ENCODE data around the gene ZNF774. TPM values are rescaled to one million over a fixed set of nuclear protein-coding genes. Genes with fewer than 3 reads are reported as not detected.
A peak's percentile ranks its signal among the peaks of the same experiment; 100 is the strongest.

ZNF774 gene
- total and polyA plus RNA-seq, 4 donors: 0.19 to 1.0 (median 0.48) TPM

DNA sequence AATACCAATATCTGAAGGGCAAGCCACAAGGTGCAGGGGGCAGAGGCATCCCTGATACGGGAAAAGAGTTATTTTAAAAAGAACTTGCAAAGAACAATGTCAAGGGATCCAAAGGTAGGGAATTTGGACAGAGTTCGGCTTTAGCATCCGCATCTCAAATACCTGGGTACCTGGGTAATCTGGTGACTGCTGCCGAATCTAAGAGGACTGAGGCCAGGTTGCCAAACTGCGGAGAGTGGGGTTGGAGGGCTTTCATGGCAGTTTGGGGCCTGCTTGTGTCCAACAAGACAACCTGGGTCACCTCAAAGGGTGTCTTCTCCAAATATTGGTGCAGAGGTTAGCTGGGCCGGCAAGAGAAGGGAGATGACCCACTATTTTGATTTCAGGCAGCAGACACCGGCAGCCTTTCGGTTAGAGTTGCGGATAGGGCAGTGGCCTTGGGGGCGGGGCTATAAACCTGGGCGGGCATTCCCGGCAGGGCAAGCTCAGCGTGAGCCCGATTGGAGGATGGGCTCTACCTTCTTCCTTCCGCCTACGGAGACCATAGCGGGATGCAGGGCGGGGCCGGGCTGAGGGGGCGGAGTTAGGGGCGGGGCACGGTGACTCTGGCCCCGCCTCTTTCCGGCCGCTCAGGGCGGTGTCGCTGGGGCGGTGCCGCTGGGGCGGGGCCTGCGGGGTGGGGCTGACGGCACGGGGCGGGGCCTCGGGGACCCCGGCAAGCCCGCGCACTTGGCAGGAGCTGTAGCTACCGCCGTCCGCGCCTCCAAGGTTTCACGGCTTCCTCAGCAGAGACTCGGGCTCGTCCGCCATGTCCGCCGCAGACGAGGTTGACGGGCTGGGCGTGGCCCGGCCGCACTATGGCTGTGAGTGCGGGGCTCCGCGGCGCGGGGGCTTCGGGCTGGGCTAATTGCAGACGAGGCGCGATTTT lies 35.7 kb downstream of the ZNF774 start, which contains the start of gene IQGAP1:
Gene IQGAP1, plus strand, starts transcription at position 709 of the 928 bp plus-strand sequence. Its CDS starts 100 bp downstream, at position 809.
- peaks cover 0 to 6% (median under 1%) of the 10 kb centered on the region in 4 donors for H3K4me1 ChIP-seq (ENCODE audit: control insufficient read depth in 4 of 4, insufficient read depth in 4 of 4, low read length in 3 of 4)
- DNase-seq (ENCODE audit: low spot score): peak; percentile 97
- H3K4me3 ChIP-seq (ENCODE audit: low read depth in 1 of 3, low read length in 3 of 3): peak within 1 kb of the TSS; percentile 66 to 93 (median 89)
- H3K27ac ChIP-seq (ENCODE audit: low read depth in 1 of 2, low read length in 2 of 2): peak within 1 kb of the TSS; percentile 52 to 90
- WGBS: 4% methylated on average over 62 of the region's 62 CpGs
- no peaks in the 10 kb centered on the region for H3K27me3 ChIP-seq (ENCODE audit: control insufficient read depth in 4 of 4, insufficient read depth in 4 of 4, low read length in 3 of 4)
- TF ChIP-seq, protein P1, sequence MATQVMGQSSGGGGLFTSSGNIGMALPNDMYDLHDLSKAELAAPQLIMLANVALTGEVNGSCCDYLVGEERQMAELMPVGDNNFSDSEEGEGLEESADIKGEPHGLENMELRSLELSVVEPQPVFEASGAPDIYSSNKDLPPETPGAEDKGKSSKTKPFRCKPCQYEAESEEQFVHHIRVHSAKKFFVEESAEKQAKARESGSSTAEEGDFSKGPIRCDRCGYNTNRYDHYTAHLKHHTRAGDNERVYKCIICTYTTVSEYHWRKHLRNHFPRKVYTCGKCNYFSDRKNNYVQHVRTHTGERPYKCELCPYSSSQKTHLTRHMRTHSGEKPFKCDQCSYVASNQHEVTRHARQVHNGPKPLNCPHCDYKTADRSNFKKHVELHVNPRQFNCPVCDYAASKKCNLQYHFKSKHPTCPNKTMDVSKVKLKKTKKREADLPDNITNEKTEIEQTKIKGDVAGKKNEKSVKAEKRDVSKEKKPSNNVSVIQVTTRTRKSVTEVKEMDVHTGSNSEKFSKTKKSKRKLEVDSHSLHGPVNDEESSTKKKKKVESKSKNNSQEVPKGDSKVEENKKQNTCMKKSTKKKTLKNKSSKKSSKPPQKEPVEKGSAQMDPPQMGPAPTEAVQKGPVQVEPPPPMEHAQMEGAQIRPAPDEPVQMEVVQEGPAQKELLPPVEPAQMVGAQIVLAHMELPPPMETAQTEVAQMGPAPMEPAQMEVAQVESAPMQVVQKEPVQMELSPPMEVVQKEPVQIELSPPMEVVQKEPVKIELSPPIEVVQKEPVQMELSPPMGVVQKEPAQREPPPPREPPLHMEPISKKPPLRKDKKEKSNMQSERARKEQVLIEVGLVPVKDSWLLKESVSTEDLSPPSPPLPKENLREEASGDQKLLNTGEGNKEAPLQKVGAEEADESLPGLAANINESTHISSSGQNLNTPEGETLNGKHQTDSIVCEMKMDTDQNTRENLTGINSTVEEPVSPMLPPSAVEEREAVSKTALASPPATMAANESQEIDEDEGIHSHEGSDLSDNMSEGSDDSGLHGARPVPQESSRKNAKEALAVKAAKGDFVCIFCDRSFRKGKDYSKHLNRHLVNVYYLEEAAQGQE (IDR thresholded peaks at IDR 0.05): no peak
- TF ChIP-seq, protein P2, sequence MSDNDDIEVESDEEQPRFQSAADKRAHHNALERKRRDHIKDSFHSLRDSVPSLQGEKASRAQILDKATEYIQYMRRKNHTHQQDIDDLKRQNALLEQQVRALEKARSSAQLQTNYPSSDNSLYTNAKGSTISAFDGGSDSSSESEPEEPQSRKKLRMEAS (IDR thresholded peaks at IDR 0.05): no peak
- TF ChIP-seq NR2F2 (IDR thresholded peaks at IDR 0.05): no peak
- no peak for TF ChIP-seq FOXA1 (IDR thresholded peaks at IDR 0.05)
- TF ChIP-seq, protein P3, sequence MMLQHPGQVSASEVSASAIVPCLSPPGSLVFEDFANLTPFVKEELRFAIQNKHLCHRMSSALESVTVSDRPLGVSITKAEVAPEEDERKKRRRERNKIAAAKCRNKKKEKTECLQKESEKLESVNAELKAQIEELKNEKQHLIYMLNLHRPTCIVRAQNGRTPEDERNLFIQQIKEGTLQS (IDR thresholded peaks at IDR 0.05): no peak
- peak; percentile 85 for TF ChIP-seq SP1 (IDR thresholded peaks at IDR 0.05)
- no peak for TF ChIP-seq HNF4G (IDR thresholded peaks at IDR 0.05)
- peak; percentile 45 to 85 for TF ChIP-seq GABPA (IDR thresholded peaks at IDR 0.05 in 1 of 2, conservative IDR thresholded peaks at IDR 0.05 in 1 of 2)
- peak; percentile 17 to 22 for TF ChIP-seq HNF4A (conservative IDR thresholded peaks at IDR 0.05)
- peak; percentile 76 for TF ChIP-seq YY1 (IDR thresholded peaks at IDR 0.05)
- TF ChIP-seq FOXA2 (IDR thresholded peaks at IDR 0.05): no peak
- TF ChIP-seq JUND (IDR thresholded peaks at IDR 0.05): no peak
- no peak for TF ChIP-seq TAF1 (conservative IDR thresholded peaks at IDR 0.05)
- peak in 1 of 2 donors; percentile 27 for TF ChIP-seq RAD21 (IDR thresholded peaks at IDR 0.05)
- peak; percentile 43 to 64 for TF ChIP-seq RXRA (IDR thresholded peaks at IDR 0.05)
- TF ChIP-seq, protein P4, sequence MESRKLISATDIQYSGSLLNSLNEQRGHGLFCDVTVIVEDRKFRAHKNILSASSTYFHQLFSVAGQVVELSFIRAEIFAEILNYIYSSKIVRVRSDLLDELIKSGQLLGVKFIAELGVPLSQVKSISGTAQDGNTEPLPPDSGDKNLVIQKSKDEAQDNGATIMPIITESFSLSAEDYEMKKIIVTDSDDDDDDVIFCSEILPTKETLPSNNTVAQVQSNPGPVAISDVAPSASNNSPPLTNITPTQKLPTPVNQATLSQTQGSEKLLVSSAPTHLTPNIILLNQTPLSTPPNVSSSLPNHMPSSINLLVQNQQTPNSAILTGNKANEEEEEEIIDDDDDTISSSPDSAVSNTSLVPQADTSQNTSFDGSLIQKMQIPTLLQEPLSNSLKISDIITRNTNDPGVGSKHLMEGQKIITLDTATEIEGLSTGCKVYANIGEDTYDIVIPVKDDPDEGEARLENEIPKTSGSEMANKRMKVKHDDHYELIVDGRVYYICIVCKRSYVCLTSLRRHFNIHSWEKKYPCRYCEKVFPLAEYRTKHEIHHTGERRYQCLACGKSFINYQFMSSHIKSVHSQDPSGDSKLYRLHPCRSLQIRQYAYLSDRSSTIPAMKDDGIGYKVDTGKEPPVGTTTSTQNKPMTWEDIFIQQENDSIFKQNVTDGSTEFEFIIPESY (IDR thresholded peaks at IDR 0.05): no peak
- TF ChIP-seq EGR1 (IDR thresholded peaks at IDR 0.05; ENCODE audit: low read depth in 2 of 2): no peak
- TF ChIP-seq, protein P5, sequence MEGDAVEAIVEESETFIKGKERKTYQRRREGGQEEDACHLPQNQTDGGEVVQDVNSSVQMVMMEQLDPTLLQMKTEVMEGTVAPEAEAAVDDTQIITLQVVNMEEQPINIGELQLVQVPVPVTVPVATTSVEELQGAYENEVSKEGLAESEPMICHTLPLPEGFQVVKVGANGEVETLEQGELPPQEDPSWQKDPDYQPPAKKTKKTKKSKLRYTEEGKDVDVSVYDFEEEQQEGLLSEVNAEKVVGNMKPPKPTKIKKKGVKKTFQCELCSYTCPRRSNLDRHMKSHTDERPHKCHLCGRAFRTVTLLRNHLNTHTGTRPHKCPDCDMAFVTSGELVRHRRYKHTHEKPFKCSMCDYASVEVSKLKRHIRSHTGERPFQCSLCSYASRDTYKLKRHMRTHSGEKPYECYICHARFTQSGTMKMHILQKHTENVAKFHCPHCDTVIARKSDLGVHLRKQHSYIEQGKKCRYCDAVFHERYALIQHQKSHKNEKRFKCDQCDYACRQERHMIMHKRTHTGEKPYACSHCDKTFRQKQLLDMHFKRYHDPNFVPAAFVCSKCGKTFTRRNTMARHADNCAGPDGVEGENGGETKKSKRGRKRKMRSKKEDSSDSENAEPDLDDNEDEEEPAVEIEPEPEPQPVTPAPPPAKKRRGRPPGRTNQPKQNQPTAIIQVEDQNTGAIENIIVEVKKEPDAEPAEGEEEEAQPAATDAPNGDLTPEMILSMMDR (IDR thresholded peaks at IDR 0.05; ENCODE audit: low read depth, low read length, missing input control): no peak
- H3K9ac ChIP-seq (ENCODE audit: low read depth in 1 of 2, low read length in 2 of 2): peak within 1 kb of the TSS; percentile 71 to 77
- H3K9me3 ChIP-seq (ENCODE audit: control insufficient read depth in 4 of 4, low read length in 3 of 4): no peaks in the 10 kb centered on the region
- peaks cover 0 to 3% (median under 1%) of the 10 kb centered on the region in 4 donors for H3K36me3 ChIP-seq (ENCODE audit: control insufficient read depth in 4 of 4, insufficient read depth in 3 of 4, low read depth in 1 of 4, low read length in 3 of 4)

All from liver (tissue), 9 donors.